H1 (cell line): ENCODE results near the gene PANX2. TPM values are rescaled to one million over a fixed set of nuclear protein-coding genes. Genes with fewer than 3 reads are reported as not detected.

Source experiments
- CTCF ChIA-PET: fragments of 300-600 bp; sonication (Branson Sonifier 250); formaldehyde crosslinking; loops from one replicate; lab custom pipeline; 2021; ENCODE audit not compliant: partially characterized antibody; lab: Charles Lee
- POLR2A ChIA-PET: fragments of 300-600 bp; sonication (Branson Sonifier 250); formaldehyde crosslinking; loops from one replicate; lab custom pipeline; 2021; ENCODE audit warnings: inconsistent platforms; ENCODE audit not compliant: partially characterized antibody; lab: Charles Lee
- DNase-seq, 2 experiments: peaks; one replicate each; pipeline versions ENCODE4 v3.0.0 to v3.0.0-alpha.2; 2010 to 2022; ENCODE audit warnings: low spot score in 2 of 2, low read depth in 1 of 2, mixed read lengths in 1 of 2
- FAIRE-seq: peaks from 2 replicates; lab custom pipeline; 2011; peaks lifted over from hg19 to GRCh38; lab: Jason Lieb, UNC
- H2AFZ ChIP-seq: 2 replicates; pipeline ENCODE4 v1.8.1; 2012; ENCODE audit warnings: low read length, inconsistent platforms
- H2AK5ac ChIP-seq: 2 replicates; pipeline ENCODE4 v1.6.1; 2013; ENCODE audit warnings: low read depth, low read length
- H2BK120ac ChIP-seq: replicated peaks from 2 replicates; pipeline ENCODE3; 2013; ENCODE audit warnings: low read depth, low read length, inconsistent platforms
- H2BK12ac ChIP-seq: 2 replicates; pipeline ENCODE4 v1.6.1; 2013; ENCODE audit warnings: low read depth, low read length
- H2BK15ac ChIP-seq: 2 replicates; pipeline ENCODE4 v1.6.1; 2013; ENCODE audit warnings: low read length
- H2BK20ac ChIP-seq: 2 replicates; pipeline ENCODE4 v1.6.1; 2013; ENCODE audit warnings: low read length
- H2BK5ac ChIP-seq: 2 replicates; pipeline ENCODE4 v1.6.1; 2013; ENCODE audit warnings: low read depth, low read length
- H3K14ac ChIP-seq: 2 replicates; pipeline ENCODE4 v1.6.1; 2013; ENCODE audit warnings: inconsistent platforms; ENCODE audit not compliant: insufficient read length
- H3K18ac ChIP-seq: 2 replicates; pipeline ENCODE4 v1.6.1; 2013; ENCODE audit warnings: low read length; ENCODE audit errors: extremely low read depth
- H3K23ac ChIP-seq: 2 replicates; pipeline ENCODE4 v1.6.1; 2013; ENCODE audit warnings: inconsistent platforms; ENCODE audit not compliant: insufficient read length
- H3K23me2 ChIP-seq: 2 replicates; pipeline ENCODE4 v1.6.1; 2013; ENCODE audit warnings: low read depth, low read length
- H3K27ac ChIP-seq: 2 replicates; pipeline ENCODE4 v1.6.1; 2011; ENCODE audit warnings: low read depth, low read length, inconsistent platforms
- H3K27me3 ChIP-seq, 4 experiments: replicated peaks in 1 of 4; 1 replicate in 1 of 4; 2 replicates in 3 of 4; pipeline versions ENCODE4 v1.6.1 to v1.8.1; 2011 to 2013; ENCODE audit warnings: low read length in 3 of 4, mild to moderate bottlenecking in 3 of 4, inconsistent platforms in 2 of 4, mixed read lengths in 2 of 4, moderate library complexity in 1 of 4; ENCODE audit not compliant: control insufficient read depth in 3 of 4, insufficient read depth in 3 of 4; ENCODE audit errors: extremely low read depth in 1 of 4
- H3K36me3 ChIP-seq, 4 experiments: 2 replicates each; pipeline versions ENCODE4 v1.6.1 to v1.8.1; 2011 to 2013; ENCODE audit warnings: mild to moderate bottlenecking in 4 of 4, low read length in 3 of 4, moderate library complexity in 2 of 4, control low read depth in 1 of 4, inconsistent platforms in 1 of 4; ENCODE audit not compliant: insufficient read depth in 4 of 4, control insufficient read depth in 2 of 4
- H3K4ac ChIP-seq: replicated peaks from 2 replicates; pipeline ENCODE3; 2013; ENCODE audit warnings: low read length, low read depth, mixed read lengths, inconsistent platforms; ENCODE audit not compliant: insufficient read length
- H3K4me1 ChIP-seq, 4 experiments: replicated peaks in 1 of 4; 1 replicate in 1 of 4; 2 replicates in 3 of 4; pipeline versions ENCODE4 v1.6.1 to v1.8.1; 2011 to 2013; ENCODE audit warnings: low read length in 3 of 4, inconsistent platforms in 2 of 4, mixed read lengths in 1 of 4; ENCODE audit not compliant: insufficient read depth in 4 of 4, control insufficient read depth in 3 of 4
- H3K4me2 ChIP-seq, 2 experiments: 2 replicates each; pipeline versions ENCODE4 v1.6.1 to v1.8.1; 2011 to 2013; ENCODE audit warnings: low read depth in 2 of 2, low read length in 2 of 2, control low read depth in 1 of 2, inconsistent platforms in 1 of 2, mild to moderate bottlenecking in 1 of 2; ENCODE audit not compliant: insufficient read depth in 1 of 2
- H3K4me3 ChIP-seq, 4 experiments: fragments of 200-600, 300-600 bp in 1 of 4; sonication (generic), shearing (Covaris generic), sonication (Bioruptor Twin) in 1 of 4; 2 replicates each; pipeline versions ENCODE4 v1.5.1 to v1.8.1; 2011 to 2016; ENCODE audit warnings: low read length in 4 of 4, low read depth in 3 of 4, control low read depth in 2 of 4, inconsistent platforms in 2 of 4, mild to moderate bottlenecking in 2 of 4, mixed read lengths in 1 of 4, moderate library complexity in 1 of 4; ENCODE audit not compliant: insufficient read depth in 2 of 4; ENCODE audit errors: extremely low read depth in 1 of 4
- H3K56ac ChIP-seq: replicated peaks from 2 replicates; pipeline ENCODE3; 2013; ENCODE audit warnings: low read depth, mild to moderate bottlenecking, mixed read lengths, low read length, inconsistent platforms; ENCODE audit not compliant: insufficient read length
- H3K79me1 ChIP-seq: 2 replicates; pipeline ENCODE4 v1.6.1; 2013; ENCODE audit warnings: low read depth, low read length, control low read depth
- H3K79me2 ChIP-seq, 2 experiments: 2 replicates each; pipeline versions ENCODE4 v1.6.1 to v1.8.1; 2012 to 2013; ENCODE audit warnings: low read length in 2 of 2, mild to moderate bottlenecking in 2 of 2, inconsistent platforms in 1 of 2; ENCODE audit not compliant: insufficient read depth in 2 of 2, control insufficient read depth in 1 of 2
- H3K9ac ChIP-seq, 4 experiments: replicated peaks in 1 of 4; 1 replicate in 1 of 4; 2 replicates in 3 of 4; pipeline versions ENCODE4 v1.6.1 to v1.8.1; 2011 to 2013; ENCODE audit warnings: low read depth in 3 of 4, low read length in 3 of 4, control low read depth in 2 of 4, mild to moderate bottlenecking in 2 of 4, moderate library complexity in 2 of 4, inconsistent platforms in 1 of 4; ENCODE audit errors: extremely low read depth in 1 of 4
- H3K9me3 ChIP-seq, 2 experiments: 2 replicates each; pipeline versions ENCODE4 v1.6.1 to v1.8.1; 2012 to 2013; ENCODE audit warnings: mild to moderate bottlenecking in 2 of 2, moderate library complexity in 2 of 2, control low read depth in 1 of 2, inconsistent platforms in 1 of 2, low read depth in 1 of 2, low read length in 1 of 2, mixed read lengths in 1 of 2; ENCODE audit not compliant: insufficient read depth in 2 of 2
- H4K20me1 ChIP-seq, 2 experiments: replicated peaks in 1 of 2; 2 replicates each; pipeline versions ENCODE3 to v1.8.1; 2011 to 2013; ENCODE audit warnings: inconsistent platforms in 2 of 2, low read length in 2 of 2, mild to moderate bottlenecking in 1 of 2; ENCODE audit not compliant: insufficient read depth in 2 of 2, control insufficient read depth in 1 of 2
- H4K5ac ChIP-seq: 2 replicates; pipeline ENCODE4 v1.6.1; 2013; ENCODE audit warnings: low read length, low read depth, mixed read lengths, inconsistent platforms; ENCODE audit not compliant: insufficient read length
- H4K8ac ChIP-seq: 2 replicates; pipeline ENCODE4 v1.8.0; 2013; ENCODE audit warnings: mild to moderate bottlenecking, moderate library complexity, low read length, inconsistent platforms; ENCODE audit not compliant: insufficient read depth; ENCODE audit errors: extremely low read depth
- H4K91ac ChIP-seq: replicated peaks from 2 replicates; pipeline ENCODE3; 2013; ENCODE audit warnings: low read length, mixed read lengths, inconsistent platforms; ENCODE audit not compliant: insufficient read length
- ATF3 ChIP-seq: IDR thresholded peaks from 2 replicates; pipeline ENCODE4 v1.6.1; 2011; ENCODE audit warnings: low read depth, mild to moderate bottlenecking, low read length; ENCODE audit not compliant: insufficient read depth
- CHD1 ChIP-seq: IDR thresholded peaks from 2 replicates; pipeline ENCODE4 v1.6.1; 2012; ENCODE audit warnings: low read depth, low read length, improper control_type of control experiment
- KDM5A ChIP-seq: fragments of 200-600 bp; IDR thresholded peaks from 2 replicates; pipeline ENCODE4 v1.7.1; 2012; ENCODE audit warnings: mild to moderate bottlenecking, low read length, inconsistent platforms, mixed read lengths
- RBBP5 ChIP-seq: IDR thresholded peaks from 2 replicates; pipeline ENCODE4 v1.7.1; 2012; ENCODE audit warnings: low read depth, mild to moderate bottlenecking, inconsistent platforms, low read length, moderate library complexity, borderline replicate concordance
- RXRA ChIP-seq: IDR thresholded peaks from 2 replicates; pipeline ENCODE4 v1.6.1; 2011; ENCODE audit warnings: low read depth, mild to moderate bottlenecking, low read length, moderate library complexity; ENCODE audit not compliant: insufficient read depth
- SIN3A ChIP-seq, 2 experiments: IDR thresholded peaks in 1 of 2; conservative IDR thresholded peaks in 1 of 2; 2 replicates each; pipeline ENCODE4 v1.6.1; 2011 to 2012; ENCODE audit warnings: low read length in 2 of 2, improper control_type of control experiment in 1 of 2, low read depth in 1 of 2, mild to moderate bottlenecking in 1 of 2
- SIX5 ChIP-seq: IDR thresholded peaks from 2 replicates; pipeline ENCODE4 v1.6.1; 2011; ENCODE audit warnings: mild to moderate bottlenecking, low read depth, low read length
- SRF ChIP-seq: IDR thresholded peaks from 2 replicates; pipeline ENCODE4 v1.6.1; 2011; ENCODE audit warnings: mild to moderate bottlenecking, low read depth, low read length, moderate library complexity
- TAF7 ChIP-seq: optimal IDR thresholded peaks from 2 replicates; pipeline ENCODE3; 2011; ENCODE audit warnings: low read depth, mild to moderate bottlenecking, inconsistent platforms, low read length, moderate library complexity, borderline replicate concordance
- TEAD4 ChIP-seq: IDR thresholded peaks from 2 replicates; pipeline ENCODE4 v1.6.1; 2012; ENCODE audit warnings: low read depth, low read length, inconsistent platforms, mixed read lengths
- YY1 ChIP-seq: IDR thresholded peaks from 2 replicates; pipeline ENCODE4 v1.6.1; 2011; ENCODE audit warnings: low read depth, mild to moderate bottlenecking, low read length
- ZNF274 ChIP-seq: IDR thresholded peaks from 2 replicates; pipeline ENCODE4 v1.7.0; 2012; ENCODE audit warnings: low read length, borderline replicate concordance; ENCODE audit errors: extremely low read depth
- WGBS, 2 experiments: shearing (Covaris generic) in 1 of 2; methylation state at CpG; one replicate each; pipeline versions ENCODE4 v1.1.6 to v1.1.7; 2013 to 2015; ENCODE audit warnings: low lambda C conversion rate in 2 of 2, mixed read lengths in 2 of 2, inconsistent platforms in 1 of 2, low coverage in 1 of 2, missing lambda C conversion rate in 1 of 2; ENCODE audit not compliant: insufficient replicate concordance in 2 of 2, insufficient coverage in 1 of 2, insufficient read length in 1 of 2; ENCODE audit errors: extremely low coverage in 1 of 2, missing lambda C conversion rate in 1 of 2; 5-methylcytosine and 5-hydroxymethylcytosine counted together
- polyA plus RNA-seq, 7 experiments: library from polyadenylated mRNA; depleted of rRNA in 3 of 7; stranded (reverse) in 5 of 7; unstranded in 2 of 7; fragments of >200 nt in 5 of 7; fragments of 200-250 nt in 2 of 7; gene quantifications; 1 replicate in 5 of 7; 2 replicates in 1 of 7; 4 replicates in 1 of 7; pipeline versions ENCODE4 v1.2.1 to v1.2.3, GENCODE V29; 2011 to 2013; ENCODE audit warnings: missing spikeins in 2 of 7, mixed read lengths in 2 of 7
- total RNA-seq: library from RNA; stranded (reverse); fragmentation: NEBNext Ultra II Directional; extraction: Animal tissue kit (Norgen Biotek cat#: 25700); gene quantifications from 2 replicates; pipeline ENCODE4 v1.2.1, GENCODE V29; 2021

The PANX2 gene
- total and polyA plus RNA-seq, 2 of the 8 experiments (the other 6 are each of a cell fraction or from before 2014, with no cell fraction given) = 3.5 to 5.0 TPM

- no peak overlapping the region for H4K91ac ChIP-seq
- no peak overlapping the region for H3K4ac ChIP-seq
- no peak overlapping the region for H3K4me2 ChIP-seq
- no peak overlapping the region for H3K56ac ChIP-seq
- 89% methylated on average over 7 of the region's 7 CpGs; no CpG with 5 or more reads in 1 of the 2 experiments for WGBS, 2 experiments
- no peak overlapping the region for H2BK20ac ChIP-seq
- TF ChIP-seq KDM5A (no peak), TEAD4 (no peak), YY1 (no peak), SRF (no peak), ZNF274 (no peak), TAF7 (no peak), RXRA (no peak), ATF3 (no peak), CHD1 (no peak), SIN3A (conservative IDR thresholded peaks at IDR 0.05 in 1 of 2, IDR thresholded peaks at IDR 0.05 in 1 of 2; ENCODE audit: low read depth in 1 of 2, low read length in 2 of 2) (no peak), SIX5 (no peak), RBBP5 (no peak)
- H3K79me2 ChIP-seq = no peaks in the 10 kb centered on the region
- POLR2A ChIA-PET = interaction anchor here (1.2 kb wide), 1 partner anchor 69 kb away, joined by 4 read pairs; no protein-coding TSS in a partner anchor
- FAIRE-seq = no peak
- H4K20me1 ChIP-seq = peaks cover 0 to 2% of the 10 kb centered on the region in 2 experiments
- H2BK120ac ChIP-seq = no peak overlapping the region
- H3K23me2 ChIP-seq = no peaks in the 10 kb centered on the region
- H3K9me3 ChIP-seq = no peaks in the 10 kb centered on the region
- H3K18ac ChIP-seq = no peak overlapping the region
- H3K4me1 ChIP-seq = no peaks in the 10 kb centered on the region; a peak in 2 of 7 replicates
- CTCF ChIA-PET = interaction anchor here (0.6 to 3.0 kb wide), 22 partner anchors 7 to 334 kb away, joined by 3 to 11 read pairs (median 4); partner anchors contain the start of gene TRABD
- H3K4me3 ChIP-seq = no peak overlapping the region
- no peaks in the 10 kb centered on the region for H3K79me1 ChIP-seq
- no peak overlapping the region for H2BK12ac ChIP-seq
- no peak overlapping the region for H4K8ac ChIP-seq
- no peak for DNase-seq
- no peak overlapping the region for H2AFZ ChIP-seq
- no peak overlapping the region for H3K14ac ChIP-seq
- no peak overlapping the region for H3K23ac ChIP-seq
- 0 out of 7 replicates have a peak, but pooled peaks cover 0 to 1% (median 0%) of the 10 kb centered on the region in 4 experiments for H3K27me3 ChIP-seq
- H3K36me3 ChIP-seq = no peaks in the 10 kb centered on the region
- H3K9ac ChIP-seq = no peak overlapping the region
- H4K5ac ChIP-seq = no peak overlapping the region
- no peak overlapping the region for H2AK5ac ChIP-seq
- H2BK5ac ChIP-seq = no peak overlapping the region
- no peak overlapping the region for H2BK15ac ChIP-seq
- no peak overlapping the region for H3K27ac ChIP-seq
These were observed 27.4 kb upstream of the PANX2 start for GRCh38 chr22:50143096-50143495.
